Subcutaneous abdominal adipose tissue (tissue), 5 donors: Measurements from ENCODE around the gene PRKRA.
A peak's percentile ranks its signal among the peaks of the same experiment; 100 is the strongest.
"Not testable (repeated sequence)": the region's sequence is repeated elsewhere in the genome, so short reads cannot be mapped to it uniquely, and the experiment has no call there.

Experiments
- H3K27ac ChIP-seq: one replicate; pipeline ENCODE4 v1.7.0; 2013; ENCODE audit warnings: low read depth, mild to moderate bottlenecking, inconsistent platforms, low read length, moderate library complexity
- H3K27me3 ChIP-seq, 5 donors: one replicate each; pipeline ENCODE4 v1.7.0; 2013; ENCODE audit warnings: low read length in 5 of 5, inconsistent platforms in 1 of 5; ENCODE audit not compliant: control insufficient read depth in 5 of 5, insufficient read depth in 4 of 5
- H3K36me3 ChIP-seq, 5 donors: one replicate each; pipeline ENCODE4 v1.7.0; 2013; ENCODE audit warnings: low read length in 5 of 5; ENCODE audit not compliant: control insufficient read depth in 5 of 5, insufficient read depth in 5 of 5
- H3K4me1 ChIP-seq, 5 donors: one replicate each; pipeline ENCODE4 v1.7.0; 2013; ENCODE audit warnings: low read length in 5 of 5, mild to moderate bottlenecking in 3 of 5, moderate library complexity in 1 of 5; ENCODE audit not compliant: control insufficient read depth in 5 of 5, insufficient read depth in 5 of 5
- H3K4me3 ChIP-seq, 5 donors: one replicate each; pipeline ENCODE4 v1.7.0; 2013; ENCODE audit warnings: low read length in 5 of 5, low read depth in 1 of 5
- H3K9ac ChIP-seq, 5 donors: one replicate each; pipeline ENCODE4 v1.7.0; 2013; ENCODE audit warnings: low read length in 5 of 5, mild to moderate bottlenecking in 4 of 5, moderate library complexity in 3 of 5
- H3K9me3 ChIP-seq, 5 donors: one replicate each; pipeline ENCODE4 v1.7.0; 2013; ENCODE audit warnings: low read length in 5 of 5; ENCODE audit not compliant: control insufficient read depth in 5 of 5
- donor health status: healthy.
- donor health status: healthy.
- donor health status: healthy.
- donor health status: healthy.
- donor health status: healthy.

The PRKRA gene

GRCh38 chr2:178417916-178418315 is 33.1 kb downstream of the PRKRA start:
- H3K27ac ChIP-seq = no peak overlapping the region
- no peaks in the 10 kb centered on the region for H3K9me3 ChIP-seq

DNA sequence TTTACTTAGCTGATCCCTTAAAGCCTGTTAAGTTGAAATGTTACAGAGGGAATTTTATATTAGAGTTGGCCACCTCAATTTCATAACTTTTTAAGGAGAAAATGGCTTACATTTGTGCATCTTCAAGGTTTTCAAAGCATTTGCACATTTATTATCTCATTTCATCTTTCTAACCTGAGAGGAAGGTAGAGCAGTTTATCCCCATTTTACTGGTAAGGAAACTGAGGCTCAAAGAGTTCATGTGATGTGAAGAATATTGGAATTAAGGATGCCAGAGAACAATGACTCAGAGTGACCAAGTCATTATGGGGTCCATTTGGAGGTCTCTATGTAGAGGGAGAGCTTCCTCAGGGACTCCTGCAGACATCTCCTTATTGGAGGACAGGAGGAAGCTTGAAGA is 35.0 kb downstream of the PRKRA start:
- Histone ChIP-seq H3K9ac (no peak overlapping the region), H3K9me3 (no peaks in the 10 kb centered on the region), H3K27me3 (no peaks in the 10 kb centered on the region), H3K4me3 (no peak overlapping the region), H3K36me3 (peaks cover 0 to under 1% (median 0%) of the 10 kb centered on the region in 5 donors), H3K27ac (no peak overlapping the region), H3K4me1 (peaks cover 0 to 26% (median 19%) of the 10 kb centered on the region in 5 donors)

More at GRCh38 chr2:178417916-178418315, 33.1 kb downstream of the PRKRA start:
- H3K9ac ChIP-seq = no peak overlapping the region
- H3K4me1 ChIP-seq = peaks cover 0 to 23% (median 19%) of the 10 kb centered on the region in 5 donors
- no peaks in the 10 kb centered on the region for H3K27me3 ChIP-seq
- H3K36me3 ChIP-seq = peaks cover 0 to 3% (median 0%) of the 10 kb centered on the region in 5 donors
- H3K4me3 ChIP-seq = no peak overlapping the region

GRCh38 chr2:178414266-178415247 is 36.4 kb downstream of the PRKRA start:
- H3K9ac ChIP-seq = peak overlapping the region; percentile 42 to 95 (median 90)
- no peaks in the 10 kb centered on the region for H3K9me3 ChIP-seq
- H3K27me3 ChIP-seq = no peaks in the 10 kb centered on the region
- no peaks in the 10 kb centered on the region for H3K36me3 ChIP-seq
- peak overlapping the region; percentile 71 for H3K27ac ChIP-seq
- peak overlapping the region; percentile 59 to 82 (median 73) for H3K4me3 ChIP-seq
- peaks cover 0 to 21% (median 17%) of the 10 kb centered on the region in 5 donors for H3K4me1 ChIP-seq

DNA sequence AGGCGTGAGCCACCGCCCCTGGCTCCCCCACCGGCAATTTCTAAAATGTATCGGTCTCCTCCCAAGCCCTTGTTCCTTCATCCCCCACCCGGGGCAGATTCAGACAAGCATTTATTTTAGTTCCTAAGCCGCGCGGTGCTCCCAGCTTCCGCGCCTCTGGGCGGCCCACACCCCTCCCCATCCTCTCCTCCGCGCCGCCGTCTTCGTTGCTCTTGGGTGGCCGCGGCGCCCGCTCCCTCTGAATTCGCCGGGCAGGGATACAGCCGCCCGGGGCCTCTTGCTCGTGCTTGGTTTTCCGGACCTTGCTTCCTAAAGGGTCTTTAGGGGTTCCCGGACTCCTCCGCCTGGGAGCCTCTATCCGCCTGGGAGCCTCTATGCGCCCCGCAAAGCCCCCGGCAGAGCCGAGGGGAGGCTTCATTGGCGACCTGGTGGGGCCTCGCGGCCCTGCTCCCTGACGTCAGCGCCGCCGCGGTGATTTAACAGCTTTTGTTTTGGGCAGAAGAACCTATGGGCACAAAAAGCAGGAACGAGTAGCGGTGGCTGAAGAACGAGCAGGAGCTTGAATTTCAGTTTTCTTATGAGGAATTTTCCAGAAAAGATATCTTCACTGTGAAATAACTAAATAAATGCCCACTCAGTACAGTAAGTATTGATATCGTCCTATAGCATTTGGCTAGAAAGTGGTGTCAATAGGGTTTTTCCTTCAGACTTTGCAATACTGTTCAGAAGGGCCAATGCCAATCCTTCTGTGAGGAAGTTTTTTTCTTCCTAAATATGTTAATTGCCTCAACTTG is 37.3 kb downstream of the PRKRA start:
- peak overlapping the region; percentile 59 to 82 (median 73) for H3K4me3 ChIP-seq
- H3K4me1 ChIP-seq = peaks cover 0 to 21% (median 17%) of the 10 kb centered on the region in 5 donors
- H3K27ac ChIP-seq = peak overlapping the region; percentile 71
- H3K27me3 ChIP-seq = no peaks in the 10 kb centered on the region
- H3K9ac ChIP-seq = peak overlapping the region; percentile 42 to 95 (median 90)
- no peaks in the 10 kb centered on the region for H3K9me3 ChIP-seq
- no peaks in the 10 kb centered on the region for H3K36me3 ChIP-seq

GRCh38 chr2:178412453-178412852 is 38.5 kb downstream of the PRKRA start:
- H3K9ac ChIP-seq, H3K27ac ChIP-seq, H3K27me3 ChIP-seq, H3K36me3 ChIP-seq, H3K9me3 ChIP-seq, H3K4me3 ChIP-seq: not testable (repeated sequence)
- H3K4me1 ChIP-seq = peaks cover 0 to 21% (median 17%) of the 10 kb centered on the region in 5 donors

DNA sequence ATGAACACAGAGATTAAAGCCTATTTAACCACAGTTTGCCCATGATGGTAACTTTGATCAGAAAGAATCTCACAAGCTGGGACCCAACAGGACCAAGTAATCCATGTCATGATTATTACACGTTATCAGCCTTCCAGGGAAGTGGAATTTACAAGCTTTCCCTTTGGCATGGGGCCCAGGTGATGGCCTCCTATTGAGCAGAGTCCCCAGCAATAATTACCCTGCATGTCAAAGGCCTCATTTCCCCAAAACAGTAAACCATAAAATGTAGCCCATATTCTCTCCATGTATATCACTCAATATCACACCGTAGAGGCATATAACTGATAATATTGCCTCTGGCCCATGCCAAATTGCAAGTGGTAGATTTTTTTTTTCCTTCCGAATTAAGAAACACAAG is 38.9 kb downstream of the PRKRA start:
- Histone ChIP-seq H3K9ac (no peak overlapping the region), H3K36me3 (no peaks in the 10 kb centered on the region), H3K9me3 (no peaks in the 10 kb centered on the region), H3K27ac (no peak overlapping the region), H3K4me3 (no peak overlapping the region), H3K27me3 (no peaks in the 10 kb centered on the region), H3K4me1 (peaks cover 0 to 21% (median 17%) of the 10 kb centered on the region in 5 donors)

GRCh38 chr2:178409261-178409660 is 41.7 kb downstream of the PRKRA start:
- H3K27ac ChIP-seq = no peak overlapping the region
- H3K4me3 ChIP-seq = no peak overlapping the region
- no peaks in the 10 kb centered on the region for H3K36me3 ChIP-seq
- H3K4me1 ChIP-seq = peaks cover 0 to 14% (median 7%) of the 10 kb centered on the region in 5 donors
- H3K9me3 ChIP-seq = no peaks in the 10 kb centered on the region
- H3K9ac ChIP-seq = no peak overlapping the region
- H3K27me3 ChIP-seq = no peaks in the 10 kb centered on the region

DNA sequence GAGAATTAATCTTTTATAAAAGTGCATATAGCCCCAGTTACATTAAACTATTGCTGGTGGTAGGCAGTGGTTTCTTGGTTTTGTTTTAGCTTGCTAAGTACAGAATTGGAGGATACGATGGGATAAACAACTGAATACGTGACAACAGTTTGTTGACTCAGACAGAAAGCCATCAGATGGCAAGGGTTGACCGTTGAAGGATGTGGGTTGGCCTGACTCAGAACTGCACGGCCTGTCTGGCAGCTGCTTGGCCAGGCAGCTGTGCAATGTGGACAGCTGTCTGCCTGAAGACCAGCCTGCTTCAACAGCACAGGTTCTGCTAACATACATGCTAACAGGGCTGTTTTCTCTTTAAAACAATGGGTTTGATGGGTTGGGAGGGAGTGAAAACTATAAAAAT is 46.6 kb downstream of the PRKRA start:
- H3K4me3 ChIP-seq = no peak overlapping the region
- no peaks in the 10 kb centered on the region for H3K9me3 ChIP-seq
- no peaks in the 10 kb centered on the region for H3K27me3 ChIP-seq
- no peak overlapping the region for H3K9ac ChIP-seq
- no peaks in the 10 kb centered on the region for H3K36me3 ChIP-seq
- H3K27ac ChIP-seq = no peak overlapping the region
- H3K4me1 ChIP-seq = no peaks in the 10 kb centered on the region

GRCh38 chr2:178403671-178404306 is 47.2 kb downstream of the PRKRA start:
- H3K4me3 ChIP-seq = no peak overlapping the region
- H3K9me3 ChIP-seq = no peaks in the 10 kb centered on the region
- no peaks in the 10 kb centered on the region for H3K27me3 ChIP-seq
- no peak overlapping the region for H3K9ac ChIP-seq
- no peak overlapping the region for H3K27ac ChIP-seq
- H3K36me3 ChIP-seq = no peaks in the 10 kb centered on the region
- no peaks in the 10 kb centered on the region for H3K4me1 ChIP-seq
